Lower leg skin (tissue), 4 donors: Measurements from ENCODE around the gene LRRC47. TPM values are rescaled to one million over a fixed set of nuclear protein-coding genes. Genes with fewer than 3 reads are reported as not detected.

Experiments
- DNase-seq, 2 donors: peaks; one replicate each; pipeline ENCODE4 v3.0.0-alpha.2; 2019; ENCODE audit warnings: low spot score in 2 of 2
- H3K4me3 ChIP-seq: fragments of 200-600 bp; sonication (generic); 2 replicates; pipeline ENCODE4 v1.5.1; 2017; ENCODE audit warnings: mild to moderate bottlenecking, low read depth; ENCODE audit not compliant: poor library complexity, severe bottlenecking
- CTCF ChIP-seq, 3 donors: fragments of 450-650 bp; IDR thresholded peaks; one replicate each; pipeline ENCODE4 v1.5.1; 2016; ENCODE audit warnings: antibody characterized with exemption in 3 of 3, mild to moderate bottlenecking in 3 of 3, moderate library complexity in 2 of 3
- POLR2A ChIP-seq, 2 donors: fragments of 450-650 bp; IDR thresholded peaks; one replicate each; pipeline ENCODE4 v1.6.1; 2016 to 2017; ENCODE audit warnings: antibody characterized with exemption in 2 of 2, mild to moderate bottlenecking in 1 of 2, moderate library complexity in 1 of 2
- WGBS, 2 donors: methylation state at CpG; one replicate each; pipeline ENCODE4 v1.1.5; 2018; 5-methylcytosine and 5-hydroxymethylcytosine counted together
- intact Hi-C: fragments of 100-400 bp; cut with DNase I; formaldehyde crosslinking; loops from one replicate; pipeline ENCODE4 v1.15.0; 2023; ENCODE audit warnings: low total_unique reads
- total RNA-seq, 4 donors: library from RNA; depleted of rRNA; stranded (reverse); fragments of >200 nt; gene quantifications; one replicate each; pipeline ENCODE4 v1.1.0, GENCODE V29; 2016

LRRC47 gene
- total RNA-seq, 4 donors from 2014 or later: 43.6 to 55.3 (median 49.7) TPM

- peak in 1 of 2 donors; percentile 85 for DNase-seq
- intact Hi-C loops: no loop called here
- 56 to 59% methylated on average over 12 to 16 of the region's 16 CpGs for WGBS, 2 donors
- TF ChIP-seq CTCF (IDR thresholded peaks at IDR 0.05): no peak
- TF ChIP-seq POLR2A (IDR thresholded peaks at IDR 0.05): no peak
- H3K4me3 ChIP-seq: no peak overlapping the region
Measured at GRCh38 chr1:3773572-3774275, 22.6 kb downstream of the LRRC47 start.

- WGBS, 2 donors: 22 to 35% methylated on average over 23 to 36 of the region's 55 CpGs
- peak in 1 of 2 donors; percentile 86 for DNase-seq
- intact Hi-C loops: no loop called here
Measured at GRCh38 chr1:3772715-3773571, 23.4 kb downstream of the LRRC47 start, which contains the start of gene SMIM1. SMIM1 (plus strand) TSS chr1:3772749; CDS start chr1:3775374, 2,625 bp downstream.

GRCh38 chr1:3772027-3772714 lies 24.1 kb downstream of the LRRC47 start:
- intact Hi-C loops: no loop called here
- peak overlapping the region; percentile 29 for H3K4me3 ChIP-seq
- 1 to 2% methylated on average over 23 to 35 of the region's 61 CpGs for WGBS, 2 donors
- peak; percentile 81 to 98 for DNase-seq
- TF ChIP-seq POLR2A (IDR thresholded peaks at IDR 0.05) (no peak), CTCF (IDR thresholded peaks at IDR 0.05) (no peak)

More at GRCh38 chr1:3772715-3773571, 23.4 kb downstream of the LRRC47 start, which contains the start of gene SMIM1:
- TF ChIP-seq CTCF (IDR thresholded peaks at IDR 0.05): no peak
- no peak for TF ChIP-seq POLR2A (IDR thresholded peaks at IDR 0.05)
- peak within 1 kb of the TSS; percentile 29 for H3K4me3 ChIP-seq

- TF ChIP-seq POLR2A (IDR thresholded peaks at IDR 0.05) (no peak), CTCF (IDR thresholded peaks at IDR 0.05) (no peak)
- WGBS, 2 donors: 49 to 66% methylated on average over 29 to 32 of the region's 32 CpGs
- DNase-seq: peak in 1 of 2 donors; percentile 84
- H3K4me3 ChIP-seq: no peak overlapping the region
- intact Hi-C loops: no loop called here
Measured at GRCh38 chr1:3771108-3772026, 24.9 kb downstream of the LRRC47 start.
